Esophagus squamous epithelium (tissue), 4 donors: ENCODE results near the gene TRMT2A.

Source experiments
- CTCF ChIP-seq, 6 experiments: fragments of 450-650 bp in 4 of 6; fragments of 200-600 bp in 2 of 6; sonication (generic) in 2 of 6; IDR thresholded peaks; one replicate each; pipeline ENCODE4 v1.5.1; 2016 to 2019; ENCODE audit warnings: antibody characterized with exemption in 6 of 6, mild to moderate bottlenecking in 4 of 6, moderate library complexity in 4 of 6
- POLR2A ChIP-seq, 4 donors: fragments of 450-650 bp; IDR thresholded peaks; one replicate each; pipeline ENCODE4 v1.6.1; 2017; ENCODE audit warnings: antibody characterized with exemption in 4 of 4, mild to moderate bottlenecking in 4 of 4, moderate library complexity in 3 of 4

GRCh38 chr22:20127318-20127868 is 10.4 kb upstream of the TRMT2A start:
- no peak for TF ChIP-seq CTCF (IDR thresholded peaks at IDR 0.05)
- no peak for TF ChIP-seq POLR2A (IDR thresholded peaks at IDR 0.05)
